H1 (cell line): ENCODE measurements around the gene VGLL1. TPM values are rescaled to one million over a fixed set of nuclear protein-coding genes. Genes with fewer than 3 reads are reported as not detected.

Experiments used
- CTCF ChIA-PET: fragments of 300-600 bp; sonication (Branson Sonifier 250); formaldehyde crosslinking; loops from one replicate; lab custom pipeline; 2021; ENCODE audit not compliant: partially characterized antibody; lab: Charles Lee
- POLR2A ChIA-PET: fragments of 300-600 bp; sonication (Branson Sonifier 250); formaldehyde crosslinking; loops from one replicate; lab custom pipeline; 2021; ENCODE audit warnings: inconsistent platforms; ENCODE audit not compliant: partially characterized antibody; lab: Charles Lee
- DNase-seq, 2 experiments: peaks; one replicate each; pipeline versions ENCODE4 v3.0.0 to v3.0.0-alpha.2; 2010 to 2022; ENCODE audit warnings: low spot score in 2 of 2, low read depth in 1 of 2, mixed read lengths in 1 of 2
- FAIRE-seq: peaks from 2 replicates; lab custom pipeline; 2011; peaks lifted over from hg19 to GRCh38; lab: Jason Lieb, UNC
- H2AFZ ChIP-seq: 2 replicates; pipeline ENCODE4 v1.8.1; 2012; ENCODE audit warnings: low read length, inconsistent platforms
- H2AK5ac ChIP-seq: 2 replicates; pipeline ENCODE4 v1.6.1; 2013; ENCODE audit warnings: low read depth, low read length
- H2BK120ac ChIP-seq: replicated peaks from 2 replicates; pipeline ENCODE3; 2013; ENCODE audit warnings: low read depth, low read length, inconsistent platforms
- H2BK12ac ChIP-seq: 2 replicates; pipeline ENCODE4 v1.6.1; 2013; ENCODE audit warnings: low read depth, low read length
- H2BK15ac ChIP-seq: 2 replicates; pipeline ENCODE4 v1.6.1; 2013; ENCODE audit warnings: low read length
- H2BK20ac ChIP-seq: 2 replicates; pipeline ENCODE4 v1.6.1; 2013; ENCODE audit warnings: low read length
- H2BK5ac ChIP-seq: 2 replicates; pipeline ENCODE4 v1.6.1; 2013; ENCODE audit warnings: low read depth, low read length
- H3K14ac ChIP-seq: 2 replicates; pipeline ENCODE4 v1.6.1; 2013; ENCODE audit warnings: inconsistent platforms; ENCODE audit not compliant: insufficient read length
- H3K18ac ChIP-seq: 2 replicates; pipeline ENCODE4 v1.6.1; 2013; ENCODE audit warnings: low read length; ENCODE audit errors: extremely low read depth
- H3K23ac ChIP-seq: 2 replicates; pipeline ENCODE4 v1.6.1; 2013; ENCODE audit warnings: inconsistent platforms; ENCODE audit not compliant: insufficient read length
- H3K23me2 ChIP-seq: 2 replicates; pipeline ENCODE4 v1.6.1; 2013; ENCODE audit warnings: low read depth, low read length
- H3K27ac ChIP-seq: 2 replicates; pipeline ENCODE4 v1.6.1; 2011; ENCODE audit warnings: low read depth, low read length, inconsistent platforms
- H3K27me3 ChIP-seq, 4 experiments: replicated peaks in 1 of 4; 1 replicate in 1 of 4; 2 replicates in 3 of 4; pipeline versions ENCODE4 v1.6.1 to v1.8.1; 2011 to 2013; ENCODE audit warnings: low read length in 3 of 4, mild to moderate bottlenecking in 3 of 4, inconsistent platforms in 2 of 4, mixed read lengths in 2 of 4, moderate library complexity in 1 of 4; ENCODE audit not compliant: control insufficient read depth in 3 of 4, insufficient read depth in 3 of 4; ENCODE audit errors: extremely low read depth in 1 of 4
- H3K36me3 ChIP-seq, 4 experiments: 2 replicates each; pipeline versions ENCODE4 v1.6.1 to v1.8.1; 2011 to 2013; ENCODE audit warnings: mild to moderate bottlenecking in 4 of 4, low read length in 3 of 4, moderate library complexity in 2 of 4, control low read depth in 1 of 4, inconsistent platforms in 1 of 4; ENCODE audit not compliant: insufficient read depth in 4 of 4, control insufficient read depth in 2 of 4
- H3K4ac ChIP-seq: replicated peaks from 2 replicates; pipeline ENCODE3; 2013; ENCODE audit warnings: low read length, low read depth, mixed read lengths, inconsistent platforms; ENCODE audit not compliant: insufficient read length
- H3K4me1 ChIP-seq, 4 experiments: replicated peaks in 1 of 4; 1 replicate in 1 of 4; 2 replicates in 3 of 4; pipeline versions ENCODE4 v1.6.1 to v1.8.1; 2011 to 2013; ENCODE audit warnings: low read length in 3 of 4, inconsistent platforms in 2 of 4, mixed read lengths in 1 of 4; ENCODE audit not compliant: insufficient read depth in 4 of 4, control insufficient read depth in 3 of 4
- H3K4me2 ChIP-seq, 2 experiments: 2 replicates each; pipeline versions ENCODE4 v1.6.1 to v1.8.1; 2011 to 2013; ENCODE audit warnings: low read depth in 2 of 2, low read length in 2 of 2, control low read depth in 1 of 2, inconsistent platforms in 1 of 2, mild to moderate bottlenecking in 1 of 2; ENCODE audit not compliant: insufficient read depth in 1 of 2
- H3K4me3 ChIP-seq, 4 experiments: fragments of 200-600, 300-600 bp in 1 of 4; sonication (generic), shearing (Covaris generic), sonication (Bioruptor Twin) in 1 of 4; 2 replicates each; pipeline versions ENCODE4 v1.5.1 to v1.8.1; 2011 to 2016; ENCODE audit warnings: low read length in 4 of 4, low read depth in 3 of 4, control low read depth in 2 of 4, inconsistent platforms in 2 of 4, mild to moderate bottlenecking in 2 of 4, mixed read lengths in 1 of 4, moderate library complexity in 1 of 4; ENCODE audit not compliant: insufficient read depth in 2 of 4; ENCODE audit errors: extremely low read depth in 1 of 4
- H3K56ac ChIP-seq: replicated peaks from 2 replicates; pipeline ENCODE3; 2013; ENCODE audit warnings: low read depth, mild to moderate bottlenecking, mixed read lengths, low read length, inconsistent platforms; ENCODE audit not compliant: insufficient read length
- H3K79me1 ChIP-seq: 2 replicates; pipeline ENCODE4 v1.6.1; 2013; ENCODE audit warnings: low read depth, low read length, control low read depth
- H3K79me2 ChIP-seq, 2 experiments: 2 replicates each; pipeline versions ENCODE4 v1.6.1 to v1.8.1; 2012 to 2013; ENCODE audit warnings: low read length in 2 of 2, mild to moderate bottlenecking in 2 of 2, inconsistent platforms in 1 of 2; ENCODE audit not compliant: insufficient read depth in 2 of 2, control insufficient read depth in 1 of 2
- H3K9ac ChIP-seq, 4 experiments: replicated peaks in 1 of 4; 1 replicate in 1 of 4; 2 replicates in 3 of 4; pipeline versions ENCODE4 v1.6.1 to v1.8.1; 2011 to 2013; ENCODE audit warnings: low read depth in 3 of 4, low read length in 3 of 4, control low read depth in 2 of 4, mild to moderate bottlenecking in 2 of 4, moderate library complexity in 2 of 4, inconsistent platforms in 1 of 4; ENCODE audit errors: extremely low read depth in 1 of 4
- H3K9me3 ChIP-seq, 2 experiments: 2 replicates each; pipeline versions ENCODE4 v1.6.1 to v1.8.1; 2012 to 2013; ENCODE audit warnings: mild to moderate bottlenecking in 2 of 2, moderate library complexity in 2 of 2, control low read depth in 1 of 2, inconsistent platforms in 1 of 2, low read depth in 1 of 2, low read length in 1 of 2, mixed read lengths in 1 of 2; ENCODE audit not compliant: insufficient read depth in 2 of 2
- H4K20me1 ChIP-seq, 2 experiments: replicated peaks in 1 of 2; 2 replicates each; pipeline versions ENCODE3 to v1.8.1; 2011 to 2013; ENCODE audit warnings: inconsistent platforms in 2 of 2, low read length in 2 of 2, mild to moderate bottlenecking in 1 of 2; ENCODE audit not compliant: insufficient read depth in 2 of 2, control insufficient read depth in 1 of 2
- H4K5ac ChIP-seq: 2 replicates; pipeline ENCODE4 v1.6.1; 2013; ENCODE audit warnings: low read length, low read depth, mixed read lengths, inconsistent platforms; ENCODE audit not compliant: insufficient read length
- H4K8ac ChIP-seq: 2 replicates; pipeline ENCODE4 v1.8.0; 2013; ENCODE audit warnings: mild to moderate bottlenecking, moderate library complexity, low read length, inconsistent platforms; ENCODE audit not compliant: insufficient read depth; ENCODE audit errors: extremely low read depth
- H4K91ac ChIP-seq: replicated peaks from 2 replicates; pipeline ENCODE3; 2013; ENCODE audit warnings: low read length, mixed read lengths, inconsistent platforms; ENCODE audit not compliant: insufficient read length
- ASH2L ChIP-seq: fragments of 200-600, 300-600 bp; sonication (generic); IDR thresholded peaks from one replicate; pipeline ENCODE4 v1.7.1; 2017; ENCODE audit warnings: low read length
- BACH1 ChIP-seq: IDR thresholded peaks from 2 replicates; pipeline ENCODE4 v1.6.1; 2012; ENCODE audit warnings: low read length, improper control_type of control experiment
- CBX8 ChIP-seq: fragments of 300-800, 300-1000 bp; sonication (generic); IDR thresholded peaks from 2 replicates; pipeline ENCODE4 v1.7.1; 2016; ENCODE audit warnings: low read depth, low read length, borderline replicate concordance
- E2F6 ChIP-seq: IDR thresholded peaks from 2 replicates; pipeline ENCODE4 v1.6.1; 2012; ENCODE audit warnings: inconsistent platforms
- GABPA ChIP-seq: IDR thresholded peaks from 2 replicates; pipeline ENCODE4 v1.6.1; 2011; ENCODE audit warnings: mild to moderate bottlenecking, low read length, moderate library complexity, borderline replicate concordance; ENCODE audit not compliant: insufficient read depth
- HDAC2 ChIP-seq, 2 experiments: fragments of 300-600 bp in 1 of 2; sonication (generic) in 1 of 2; IDR thresholded peaks; 2 replicates each; pipeline ENCODE4 v1.6.1; 2011 to 2012; ENCODE audit warnings: low read depth in 2 of 2, low read length in 2 of 2, mild to moderate bottlenecking in 2 of 2, moderate library complexity in 2 of 2, borderline replicate concordance in 1 of 2, inconsistent platforms in 1 of 2
- JUN ChIP-seq: IDR thresholded peaks from 2 replicates; pipeline ENCODE4 v1.6.1; 2011; ENCODE audit warnings: low read depth, mild to moderate bottlenecking, improper control_type of control experiment, low read length
- KDM1A ChIP-seq: fragments of 200-600, 300-600 bp; sonication (generic); IDR thresholded peaks from 2 replicates; pipeline ENCODE4 v1.7.1; 2016; ENCODE audit warnings: mild to moderate bottlenecking, low read length, borderline replicate concordance
- POLR2A ChIP-seq, 2 experiments: IDR thresholded peaks; 1 replicate in 1 of 2; 2 replicates in 1 of 2; pipeline ENCODE4 v1.6.1; 2011; ENCODE audit warnings: low read depth in 2 of 2, low read length in 2 of 2, mild to moderate bottlenecking in 2 of 2; ENCODE audit errors: control extremely low read depth in 1 of 2
- RXRA ChIP-seq: IDR thresholded peaks from 2 replicates; pipeline ENCODE4 v1.6.1; 2011; ENCODE audit warnings: low read depth, mild to moderate bottlenecking, low read length, moderate library complexity; ENCODE audit not compliant: insufficient read depth
- SIN3A ChIP-seq, 2 experiments: IDR thresholded peaks in 1 of 2; conservative IDR thresholded peaks in 1 of 2; 2 replicates each; pipeline ENCODE4 v1.6.1; 2011 to 2012; ENCODE audit warnings: low read length in 2 of 2, improper control_type of control experiment in 1 of 2, low read depth in 1 of 2, mild to moderate bottlenecking in 1 of 2
- SIRT6 ChIP-seq: IDR thresholded peaks from one replicate; pipeline ENCODE4 v1.7.1; 2012; ENCODE audit warnings: low read length, inconsistent platforms
- SIX5 ChIP-seq: IDR thresholded peaks from 2 replicates; pipeline ENCODE4 v1.6.1; 2011; ENCODE audit warnings: mild to moderate bottlenecking, low read depth, low read length
- TAF1 ChIP-seq: IDR thresholded peaks from 2 replicates; pipeline ENCODE4 v1.6.1; 2011; ENCODE audit warnings: mild to moderate bottlenecking, low read depth, low read length
- TCF12 ChIP-seq: IDR thresholded peaks from 2 replicates; pipeline ENCODE4 v1.6.1; 2011; ENCODE audit warnings: low read depth, mild to moderate bottlenecking, low read length
- WGBS, 2 experiments: shearing (Covaris generic) in 1 of 2; methylation state at CpG; one replicate each; pipeline versions ENCODE4 v1.1.6 to v1.1.7; 2013 to 2015; ENCODE audit warnings: low lambda C conversion rate in 2 of 2, mixed read lengths in 2 of 2, inconsistent platforms in 1 of 2, low coverage in 1 of 2, missing lambda C conversion rate in 1 of 2; ENCODE audit not compliant: insufficient replicate concordance in 2 of 2, insufficient coverage in 1 of 2, insufficient read length in 1 of 2; ENCODE audit errors: extremely low coverage in 1 of 2, missing lambda C conversion rate in 1 of 2; 5-methylcytosine and 5-hydroxymethylcytosine counted together
- polyA plus RNA-seq, 7 experiments: library from polyadenylated mRNA; depleted of rRNA in 3 of 7; stranded (reverse) in 5 of 7; unstranded in 2 of 7; fragments of >200 nt in 5 of 7; fragments of 200-250 nt in 2 of 7; gene quantifications; 1 replicate in 5 of 7; 2 replicates in 1 of 7; 4 replicates in 1 of 7; pipeline versions ENCODE4 v1.2.1 to v1.2.3, GENCODE V29; 2011 to 2013; ENCODE audit warnings: missing spikeins in 2 of 7, mixed read lengths in 2 of 7
- total RNA-seq: library from RNA; stranded (reverse); fragmentation: NEBNext Ultra II Directional; extraction: Animal tissue kit (Norgen Biotek cat#: 25700); gene quantifications from 2 replicates; pipeline ENCODE4 v1.2.1, GENCODE V29; 2021

Gene VGLL1
- total and polyA plus RNA-seq, 2 of the 8 experiments (the other 6 are each of a cell fraction or from before 2014, with no cell fraction given), result not detected

DNA sequence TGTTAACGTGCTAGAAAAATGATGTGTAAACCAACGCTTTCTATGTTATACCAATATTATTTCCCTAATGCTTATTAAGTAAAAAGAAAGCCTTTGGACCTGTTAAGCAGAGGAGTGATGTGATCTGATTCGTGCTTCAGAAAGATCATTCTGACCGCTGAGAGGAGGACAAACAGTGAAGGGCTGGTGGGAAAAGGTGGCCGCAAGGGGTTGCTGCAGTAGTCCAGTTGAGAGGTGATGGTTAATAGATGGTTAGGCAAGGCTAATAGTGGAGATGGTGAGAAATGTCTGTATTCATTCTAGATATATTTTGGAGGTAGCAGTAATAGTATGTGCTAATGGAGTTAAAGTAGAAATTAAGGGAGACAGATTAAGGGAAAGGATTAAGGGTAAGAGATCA lies 12.9 kb upstream of the VGLL1 start:
- Histone ChIP-seq H3K56ac (no peak overlapping the region), H3K4me1 (no peaks in the 10 kb centered on the region), H3K4me3 (no peak overlapping the region), H4K5ac (no peak overlapping the region), H3K18ac (no peak overlapping the region), H2AK5ac (no peak overlapping the region), H2AFZ (no peak overlapping the region), H3K23me2 (no peaks in the 10 kb centered on the region), H2BK120ac (no peak overlapping the region), H4K20me1 (no peaks in the 10 kb centered on the region), H2BK15ac (no peak overlapping the region), H3K9me3 (no peaks in the 10 kb centered on the region), H3K36me3 (no peaks in the 10 kb centered on the region), H3K27ac (no peak overlapping the region), H3K4me2 (no peak overlapping the region), H3K79me2 (no peaks in the 10 kb centered on the region), H3K14ac (no peak overlapping the region), H2BK12ac (no peak overlapping the region), H2BK20ac (no peak overlapping the region), H4K91ac (no peak overlapping the region), H3K23ac (no peak overlapping the region), H3K4ac (no peak overlapping the region), H4K8ac (no peak overlapping the region), H3K9ac (no peak overlapping the region), H3K79me1 (no peaks in the 10 kb centered on the region), H2BK5ac (no peak overlapping the region), H3K27me3 (no peaks in the 10 kb centered on the region)
- 81% methylated on average over 5 of the region's 5 CpGs; no CpG with 5 or more reads in 1 of the 2 experiments for WGBS, 2 experiments
- FAIRE-seq (no peak), DNase-seq (no peak)
- ChIA-PET POLR2A (no interaction called here), CTCF (no interaction called here)
- TF ChIP-seq JUN (no peak), E2F6 (no peak), POLR2A (IDR thresholded peaks at IDR 0.05; ENCODE audit: control extremely low read depth in 1 of 2, low read depth in 2 of 2, low read length in 2 of 2) (no peak), SIX5 (no peak), RXRA (no peak), GABPA (no peak), BACH1 (no peak), SIN3A (conservative IDR thresholded peaks at IDR 0.05 in 1 of 2, IDR thresholded peaks at IDR 0.05 in 1 of 2; ENCODE audit: low read depth in 1 of 2, low read length in 2 of 2) (no peak), ASH2L (no peak), SIRT6 (no peak), HDAC2 (IDR thresholded peaks at IDR 0.05; ENCODE audit: borderline replicate concordance in 1 of 2, low read depth in 2 of 2, low read length in 2 of 2) (no peak), CBX8 (no peak), TCF12 (no peak), TAF1 (no peak), KDM1A (no peak)
